GM12878 (cell line): ENCODE measurements around the gene CALML5. TPM values are rescaled to one million over a fixed set of nuclear protein-coding genes. Genes with fewer than 3 reads are reported as not detected.

ENCODE experiments used
- ATAC-seq: fragments of 200-7000 bp; cut with Tn5 transposase; 3 replicates; pipeline ENCODE4 v1.9.1; 2020; ENCODE audit warnings: mild to moderate bottlenecking, moderate library complexity
- BruUV-seq: library from RNA; stranded (reverse); fragments of 400-500 nt; replicated peaks from 2 replicates; lab custom pipeline; 2021; lab: Mats Ljungman, UMichigan
- CTCF ChIA-PET: fragments of 300-600 bp; sonication (Branson Sonifier 250); formaldehyde crosslinking; extraction: SDS; loops from one replicate; lab custom pipeline; 2021; ENCODE audit warnings: inconsistent platforms; lab: Yijun Ruan, JAX
- POLR2A ChIA-PET: fragments of 350-600 bp; formaldehyde crosslinking; extraction: SDS; loops from one replicate; lab custom pipeline; 2021; ENCODE audit warnings: inconsistent platforms; lab: Charles Lee
- RAD21 ChIA-PET: fragments of 300-600 bp; sonication (Branson Sonifier 250); formaldehyde crosslinking; loops from one replicate; lab custom pipeline; 2023; ENCODE audit warnings: antibody characterized with exemption; ENCODE audit not compliant: unreplicated experiment; lab: Charles Lee
- SMC1A ChIA-PET: fragments of 300-600 bp; sonication (Branson Sonifier 250); formaldehyde crosslinking; loops from one replicate; lab custom pipeline; 2023; ENCODE audit not compliant: unreplicated experiment, uncharacterized antibody; lab: Charles Lee
- DNase-seq: peaks from one replicate; pipeline ENCODE4 v3.0.0-alpha.2; 2011; ENCODE audit warnings: low read depth, low spot score
- FAIRE-seq: peaks from 3 replicates; lab custom pipeline; 2011; peaks lifted over from hg19 to GRCh38; lab: Jason Lieb, UNC
- H2AFZ ChIP-seq: 2 replicates; pipeline ENCODE4 v1.6.0; 2011; ENCODE audit warnings: low read depth, low read length, control low read depth; ENCODE audit not compliant: control insufficient read depth
- H3K27ac ChIP-seq: 2 replicates; pipeline ENCODE4 v1.5.1; 2011; ENCODE audit warnings: control low read depth; ENCODE audit not compliant: control insufficient read depth, insufficient read depth
- H3K27me3 ChIP-seq, 2 experiments: replicated peaks in 1 of 2; 2 replicates each; pipeline versions ENCODE4 v1.6.0 to v1.6.1; 2011; ENCODE audit warnings: low read length in 1 of 2; ENCODE audit not compliant: control insufficient read depth in 2 of 2, insufficient read depth in 2 of 2
- H3K36me3 ChIP-seq, 2 experiments: 2 replicates each; pipeline ENCODE4 v1.5.1; 2011; ENCODE audit warnings: low read length in 1 of 2; ENCODE audit not compliant: control insufficient read depth in 2 of 2, insufficient read depth in 2 of 2
- H3K4me1 ChIP-seq: 2 replicates; pipeline ENCODE4 v1.6.1; 2011; ENCODE audit warnings: mild to moderate bottlenecking, low read length, moderate library complexity, mixed read lengths; ENCODE audit not compliant: control insufficient read depth, insufficient read depth
- H3K4me2 ChIP-seq: 2 replicates; pipeline ENCODE4 v1.6.0; 2011; ENCODE audit warnings: control low read depth; ENCODE audit not compliant: control insufficient read depth, insufficient read depth
- H3K4me3 ChIP-seq: fragments of 200-600 bp; sonication (generic); 2 replicates; pipeline ENCODE4 v1.5.1; 2016
- H3K79me2 ChIP-seq: 2 replicates; pipeline ENCODE4 v1.6.0; 2011; ENCODE audit warnings: low read length; ENCODE audit not compliant: control insufficient read depth, insufficient read depth
- H3K9ac ChIP-seq: 2 replicates; pipeline ENCODE4 v1.8.0; 2011; ENCODE audit warnings: low read length, control low read depth, mixed read lengths; ENCODE audit not compliant: control insufficient read depth, insufficient read depth
- H3K9me3 ChIP-seq: replicated peaks from 3 replicates; pipeline ENCODE4 v1.5.1; 2011; ENCODE audit warnings: mild to moderate bottlenecking, low read length; ENCODE audit not compliant: control insufficient read depth, insufficient read depth
- H4K20me1 ChIP-seq: 2 replicates; pipeline ENCODE4 v1.6.0; 2011; ENCODE audit not compliant: control insufficient read depth, insufficient read depth
- ATF2 ChIP-seq: IDR thresholded peaks from 2 replicates; pipeline ENCODE4 v1.6.1; 2012; ENCODE audit warnings: low read length, inconsistent platforms
- CBX5 ChIP-seq: sonication (generic); IDR thresholded peaks from 2 replicates; pipeline ENCODE4 v1.6.1; 2016; ENCODE audit warnings: low read depth, moderate library complexity, mild to moderate bottlenecking, inconsistent platforms
- CHD2 ChIP-seq: IDR thresholded peaks from 2 replicates; pipeline ENCODE4 v1.6.1; 2011; ENCODE audit warnings: low read depth, low read length, improper control_type of control experiment, borderline replicate concordance
- MTA2 ChIP-seq: fragments of 450-650 bp; IDR thresholded peaks from 2 replicates; pipeline ENCODE4 v1.6.1; 2016; ENCODE audit warnings: low read depth, mild to moderate bottlenecking, moderate library complexity
- MYC ChIP-seq: IDR thresholded peaks from 2 replicates; pipeline ENCODE4 v1.6.1; 2011; ENCODE audit warnings: mild to moderate bottlenecking, low read length, moderate library complexity, inconsistent platforms; ENCODE audit not compliant: insufficient read depth, insufficient replicate concordance, insufficient read length, severe bottlenecking
- NKRF ChIP-seq: fragments of 450-650 bp; conservative IDR thresholded peaks from 2 replicates; pipeline ENCODE4 v1.6.1; 2017; ENCODE audit warnings: mild to moderate bottlenecking, moderate library complexity
- RAD51 ChIP-seq: fragments of 450-650 bp; IDR thresholded peaks from 2 replicates; pipeline ENCODE4 v1.6.1; 2016; ENCODE audit warnings: moderate library complexity, mild to moderate bottlenecking, inconsistent platforms
- RELB ChIP-seq: fragments of 450-650 bp; IDR thresholded peaks from 2 replicates; pipeline ENCODE4 v1.6.1; 2017; ENCODE audit warnings: low read depth, mild to moderate bottlenecking, moderate library complexity
- SUZ12 ChIP-seq: fragments of 200-600 bp; sonication (generic); IDR thresholded peaks from one replicate; pipeline ENCODE4 v1.6.1; 2018; ENCODE audit warnings: antibody characterized with exemption, mild to moderate bottlenecking; ENCODE audit not compliant: unreplicated experiment
- TAF1 ChIP-seq: IDR thresholded peaks from 2 replicates; pipeline ENCODE4 v1.6.1; 2011; ENCODE audit warnings: mild to moderate bottlenecking, low read depth, low read length, borderline replicate concordance
- TCF7 ChIP-seq: IDR thresholded peaks from 2 replicates; pipeline ENCODE4 v1.6.1; 2014; ENCODE audit warnings: antibody characterized with exemption, borderline replicate concordance
- ZNF687 ChIP-seq: fragments of 450-650 bp; IDR thresholded peaks from 2 replicates; pipeline ENCODE4 v1.6.1; 2017; ENCODE audit warnings: mild to moderate bottlenecking, moderate library complexity
- WGBS: methylation state at CpG from one replicate; pipeline ENCODE4 v1.1.6; 2016; ENCODE audit warnings: low lambda C conversion rate; ENCODE audit not compliant: insufficient replicate concordance, insufficient coverage; ENCODE audit errors: missing lambda C conversion rate; 5-methylcytosine and 5-hydroxymethylcytosine counted together
- in situ Hi-C: fragments of 300-500 bp; cut with MboI; formaldehyde crosslinking; loops from 9 replicates; pipeline ENCODE4 v1.14.3; 2018; ENCODE audit warnings: mixed read lengths
- intact Hi-C: fragments of 100-400 bp; cut with micrococcal nuclease; formaldehyde crosslinking; loops from one replicate; pipeline ENCODE4 v1.14.2; 2022; ENCODE audit not compliant: unreplicated experiment
- polyA plus RNA-seq, 11 experiments: library from polyadenylated mRNA; depleted of rRNA in 4 of 11; unstranded in 6 of 11; stranded (reverse) in 5 of 11; fragments of >200 nt; fragmentation: Nextera tagmentation in 4 of 11; fragmentation: Illumina TruSeq in 1 of 11; extraction: Ambion mirVana in 4 of 11; extraction: Trizol in 1 of 11; gene quantifications; 1 replicate in 1 of 11; 2 replicates in 10 of 11; pipeline versions ENCODE4 v1.2.1 to v1.2.3, GENCODE V29; 2011 to 2016; ENCODE audit warnings: inconsistent platforms in 2 of 11, missing spikeins in 2 of 11, low read depth in 1 of 11
- total RNA-seq, 4 experiments: library from RNA; depleted of rRNA in 3 of 4; stranded (reverse); fragments of >200 nt in 3 of 4; fragmentation: Illumina TruSeq in 1 of 4; extraction: Trizol in 1 of 4; gene quantifications; 2 replicates each; pipeline versions ENCODE4 v1.2.1 to v1.2.3, GENCODE V29; 2013 to 2021

CALML5 gene
- total and polyA plus RNA-seq, 10 of the 15 experiments (the other 5 are each of a cell fraction or from before 2014, with no cell fraction given), result not detected

- no peak for TF ChIP-seq RELB
- no peak for TF ChIP-seq ATF2
- TF ChIP-seq, all 136 proteins: peak for 0
Measured at GRCh38 chr10:5500910-5501309, 1.5 kb upstream of the CALML5 start (continued).

- in situ Hi-C loops, result no loop called here
- CTCF ChIA-PET, result no interaction called here
- no peak for FAIRE-seq
- TF ChIP-seq RAD51 (no peak), SUZ12 (no peak), CHD2 (no peak), ZNF687 (no peak), NKRF (no peak), TAF1 (no peak), TCF7 (no peak), MYC (no peak), CBX5 (no peak), MTA2 (no peak)
Measured at GRCh38 chr10:5500162-5500670, 846 bp upstream of the CALML5 start.

More at GRCh38 chr10:5500162-5500670, 846 bp upstream of the CALML5 start:
- Histone ChIP-seq H2AFZ (no peak overlapping the region), H3K9me3 (no peaks in the 10 kb centered on the region), H3K27me3 (peaks cover 0 to 2% of the 10 kb centered on the region in 2 experiments; a peak in 3 of 4 replicates), H3K4me2 (no peak overlapping the region), H3K4me3 (no peak overlapping the region), H3K79me2 (no peaks in the 10 kb centered on the region), H3K4me1 (no peaks in the 10 kb centered on the region), H4K20me1 (no peaks in the 10 kb centered on the region), H3K27ac (no peak overlapping the region), H3K9ac (no peak overlapping the region), H3K36me3 (no peaks in the 10 kb centered on the region)
- ChIA-PET SMC1A (no interaction called here), RAD21 (interaction anchor here (1.9 kb wide), 1 partner anchor 123 kb away, joined by 8 read pairs; no protein-coding TSS in a partner anchor), POLR2A (no interaction called here)
- no peak for ATAC-seq
- BruUV-seq, result no TSS peak
- DNase-seq, result no peak
- intact Hi-C loops, result no loop called here
- 32% methylated on average over 7 of the region's 7 CpGs for WGBS
